NCI-H2227 treated with DMSO at 0.1 percent for 48 hours (cell line): ENCODE measurements around the gene SERTAD1.
"Not testable (repeated sequence)": the region's sequence is repeated elsewhere in the genome, so short reads cannot be mapped to it uniquely, and the experiment has no call there.

Experiments used
- DNase-seq: peaks from one replicate; lab custom pipeline; 2025; lab: John Stamatoyannopoulos, UW

SERTAD1 gene

GRCh38 chr19:40450664-40451063 is 24.9 kb upstream of the SERTAD1 start:
- no peak for DNase-seq

- no peak for DNase-seq
Observed at GRCh38 chr19:40449506-40449905, 23.7 kb upstream of the SERTAD1 start.

- DNase-seq: no peak
Observed at GRCh38 chr19:40446263-40446784, 20.5 kb upstream of the SERTAD1 start.

GRCh38 chr19:40445780-40446262 is 20.0 kb upstream of the SERTAD1 start:
- DNase-seq: peak; percentile 33

GRCh38 chr19:40444825-40445312 is 19.1 kb upstream of the SERTAD1 start:
- no peak for DNase-seq

- DNase-seq: peak; percentile 100
Observed at GRCh38 chr19:40444000-40444824, 18.4 kb upstream of the SERTAD1 start, which contains the start of gene SERTAD3. Gene SERTAD3, minus strand, starts transcription at chr19:40444335. Its CDS starts 2,255 bp downstream, at chr19:40442080.

GRCh38 chr19:40443131-40443999 is 17.6 kb upstream of the SERTAD1 start:
- peak; percentile 100 for DNase-seq

GRCh38 chr19:40442328-40443130 is 16.7 kb upstream of the SERTAD1 start:
- DNase-seq: no peak

- no peak for DNase-seq
Observed at GRCh38 chr19:40441719-40442253, 16.0 kb upstream of the SERTAD1 start.

- DNase-seq: no peak
Observed at GRCh38 chr19:40438284-40438683, 12.5 kb upstream of the SERTAD1 start.

- peak; percentile 97 for DNase-seq
Observed at GRCh38 chr19:40433391-40434216, 7.8 kb upstream of the SERTAD1 start.

GRCh38 chr19:40432760-40433159 is 7.0 kb upstream of the SERTAD1 start:
- not testable (repeated sequence) for DNase-seq

GRCh38 chr19:40431698-40432097 is 5.9 kb upstream of the SERTAD1 start:
- DNase-seq: no peak

GRCh38 chr19:40430242-40430641 is 4.5 kb upstream of the SERTAD1 start:
- not testable (repeated sequence) for DNase-seq

- DNase-seq: not testable (repeated sequence)
Observed at GRCh38 chr19:40428197-40428596, 2.4 kb upstream of the SERTAD1 start.

- no peak for DNase-seq
Observed at GRCh38 chr19:40424637-40425449, 949 bp downstream of the SERTAD1 start.

- DNase-seq: no peak
Observed at GRCh38 chr19:40423938-40424337, 1.9 kb downstream of the SERTAD1 start.

- no peak for DNase-seq
Observed at GRCh38 chr19:40422748-40423566, 2.8 kb downstream of the SERTAD1 start.
